ENCODE results near the gene GPR3.

- TF ChIP-seq, protein P1, sequence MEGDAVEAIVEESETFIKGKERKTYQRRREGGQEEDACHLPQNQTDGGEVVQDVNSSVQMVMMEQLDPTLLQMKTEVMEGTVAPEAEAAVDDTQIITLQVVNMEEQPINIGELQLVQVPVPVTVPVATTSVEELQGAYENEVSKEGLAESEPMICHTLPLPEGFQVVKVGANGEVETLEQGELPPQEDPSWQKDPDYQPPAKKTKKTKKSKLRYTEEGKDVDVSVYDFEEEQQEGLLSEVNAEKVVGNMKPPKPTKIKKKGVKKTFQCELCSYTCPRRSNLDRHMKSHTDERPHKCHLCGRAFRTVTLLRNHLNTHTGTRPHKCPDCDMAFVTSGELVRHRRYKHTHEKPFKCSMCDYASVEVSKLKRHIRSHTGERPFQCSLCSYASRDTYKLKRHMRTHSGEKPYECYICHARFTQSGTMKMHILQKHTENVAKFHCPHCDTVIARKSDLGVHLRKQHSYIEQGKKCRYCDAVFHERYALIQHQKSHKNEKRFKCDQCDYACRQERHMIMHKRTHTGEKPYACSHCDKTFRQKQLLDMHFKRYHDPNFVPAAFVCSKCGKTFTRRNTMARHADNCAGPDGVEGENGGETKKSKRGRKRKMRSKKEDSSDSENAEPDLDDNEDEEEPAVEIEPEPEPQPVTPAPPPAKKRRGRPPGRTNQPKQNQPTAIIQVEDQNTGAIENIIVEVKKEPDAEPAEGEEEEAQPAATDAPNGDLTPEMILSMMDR (IDR thresholded peaks at IDR 0.05): no peak
- no peak for TF ChIP-seq POLR2AphosphoS5 (IDR thresholded peaks at IDR 0.05)
Observed at GRCh38 chr1:27383039-27383605, 9.3 kb upstream of the GPR3 start, which contains the start of gene CD164L2.
